Hepatocyte (in vitro differentiated cells): ENCODE results near the gene PLLP. TPM values are rescaled to one million over a fixed set of nuclear protein-coding genes. Genes with fewer than 3 reads are reported as not detected.
"Not testable (repeated sequence)": the region's sequence is repeated elsewhere in the genome, so short reads cannot be mapped to it uniquely, and the experiment has no call there.

Experiments used
- DNase-seq: peaks from one replicate; pipeline ENCODE4 v3.0.0-alpha.2; 2016; ENCODE audit warnings: low spot score
- H2AFZ ChIP-seq: fragments of 200-600 bp; sonication (generic); 2 replicates; pipeline ENCODE4 v1.6.0; 2016; ENCODE audit warnings: antibody characterized with exemption, mild to moderate bottlenecking
- H3K27ac ChIP-seq: fragments of 200-600 bp; sonication (generic); 2 replicates; pipeline ENCODE4 v1.5.1; 2016; ENCODE audit warnings: mild to moderate bottlenecking
- H3K27me3 ChIP-seq: fragments of 200-600 bp; sonication (generic); 2 replicates; pipeline ENCODE4 v1.6.1; 2016
- H3K36me3 ChIP-seq: fragments of 200-600 bp; sonication (generic); replicated peaks from 2 replicates; pipeline ENCODE4 v1.5.1; 2016; ENCODE audit warnings: low read depth; ENCODE audit not compliant: insufficient read depth
- H3K4me1 ChIP-seq: fragments of 200-600 bp; sonication (generic); 2 replicates; pipeline ENCODE4 v1.5.1; 2016; ENCODE audit warnings: mild to moderate bottlenecking, moderate library complexity; ENCODE audit not compliant: insufficient read depth
- H3K4me2 ChIP-seq: fragments of 200-600 bp; sonication (generic); 2 replicates; pipeline ENCODE4 v1.6.0; 2016
- H3K4me3 ChIP-seq: fragments of 200-600 bp; sonication (generic); 2 replicates; pipeline ENCODE4 v1.5.1; 2016; ENCODE audit warnings: mild to moderate bottlenecking
- H3K79me2 ChIP-seq: fragments of 200-600 bp; sonication (generic); 2 replicates; pipeline ENCODE4 v1.6.0; 2017; ENCODE audit warnings: mild to moderate bottlenecking
- H3K9me2 ChIP-seq: fragments of 200-600 bp; sonication (generic); replicated peaks from 2 replicates; pipeline ENCODE4 v1.6.0; 2017; ENCODE audit warnings: mild to moderate bottlenecking; ENCODE audit not compliant: insufficient read depth
- H3K9me3 ChIP-seq: fragments of 200-600 bp; sonication (generic); 2 replicates; pipeline ENCODE4 v1.5.1; 2016; ENCODE audit warnings: low read depth, mild to moderate bottlenecking
- H4K20me1 ChIP-seq: fragments of 200-600 bp; sonication (generic); 2 replicates; pipeline ENCODE4 v1.6.0; 2016; ENCODE audit warnings: mild to moderate bottlenecking; ENCODE audit not compliant: insufficient read depth, poor library complexity, severe bottlenecking
- EZH2 ChIP-seq: fragments of 200-600 bp; sonication (generic); IDR thresholded peaks from 2 replicates; pipeline ENCODE4 v1.6.1; 2016; ENCODE audit warnings: antibody characterized with exemption, mild to moderate bottlenecking, borderline replicate concordance
- EZH2phosphoT487 ChIP-seq: fragments of 200-600 bp; sonication (generic); IDR thresholded peaks from one replicate; pipeline ENCODE4 v1.6.1; 2018; ENCODE audit warnings: antibody characterized with exemption, mild to moderate bottlenecking, low read depth, moderate library complexity; ENCODE audit not compliant: unreplicated experiment, severe bottlenecking
- WGBS: methylation state at CpG from one replicate; pipeline ENCODE4 v1.1.6; 2016; ENCODE audit warnings: low lambda C conversion rate; ENCODE audit errors: missing lambda C conversion rate; 5-methylcytosine and 5-hydroxymethylcytosine counted together
- polyA plus RNA-seq: library from polyadenylated mRNA; unstranded; fragments of >200 nt; fragmentation: Nextera tagmentation; extraction: Ambion mirVana; gene quantifications from 2 replicates; pipeline ENCODE4 v1.2.1, GENCODE V29; 2016
- total RNA-seq: library from RNA; depleted of rRNA; stranded (reverse); fragments of >200 nt; gene quantifications from 2 replicates; pipeline ENCODE4 v1.2.3, GENCODE V29; 2014
- TF ChIP-seq, protein P1 (sequence below): fragments of 200-600 bp; sonication (generic); IDR thresholded peaks from 2 replicates; pipeline ENCODE4 v1.5.1; 2016; ENCODE audit warnings: antibody characterized with exemption, mild to moderate bottlenecking; ENCODE audit not compliant: poor library complexity

Gene PLLP
- total and polyA plus RNA-seq, 2 experiments from 2014 or later, result 38.7 to 42.3 TPM

GRCh38 chr16:57271063-57271345 is 13.5 kb downstream of the PLLP start:
- Histone ChIP-seq H3K4me1 (peaks cover 43% of the 10 kb centered on the region), H3K79me2 (peaks cover 52% of the 10 kb centered on the region), H4K20me1 (no peaks in the 10 kb centered on the region), H3K9me2 (no peaks in the 10 kb centered on the region), H2AFZ (no peak overlapping the region), H3K4me3 (no peak overlapping the region), H3K9me3 (no peaks in the 10 kb centered on the region), H3K27me3 (no peaks in the 10 kb centered on the region), H3K36me3 (no peaks in the 10 kb centered on the region), H3K27ac (no peak overlapping the region), H3K4me2 (no peak overlapping the region)
- no peak for DNase-seq
- WGBS, result 97% methylated on average over 7 of the region's 7 CpGs
- TF ChIP-seq, protein P1, sequence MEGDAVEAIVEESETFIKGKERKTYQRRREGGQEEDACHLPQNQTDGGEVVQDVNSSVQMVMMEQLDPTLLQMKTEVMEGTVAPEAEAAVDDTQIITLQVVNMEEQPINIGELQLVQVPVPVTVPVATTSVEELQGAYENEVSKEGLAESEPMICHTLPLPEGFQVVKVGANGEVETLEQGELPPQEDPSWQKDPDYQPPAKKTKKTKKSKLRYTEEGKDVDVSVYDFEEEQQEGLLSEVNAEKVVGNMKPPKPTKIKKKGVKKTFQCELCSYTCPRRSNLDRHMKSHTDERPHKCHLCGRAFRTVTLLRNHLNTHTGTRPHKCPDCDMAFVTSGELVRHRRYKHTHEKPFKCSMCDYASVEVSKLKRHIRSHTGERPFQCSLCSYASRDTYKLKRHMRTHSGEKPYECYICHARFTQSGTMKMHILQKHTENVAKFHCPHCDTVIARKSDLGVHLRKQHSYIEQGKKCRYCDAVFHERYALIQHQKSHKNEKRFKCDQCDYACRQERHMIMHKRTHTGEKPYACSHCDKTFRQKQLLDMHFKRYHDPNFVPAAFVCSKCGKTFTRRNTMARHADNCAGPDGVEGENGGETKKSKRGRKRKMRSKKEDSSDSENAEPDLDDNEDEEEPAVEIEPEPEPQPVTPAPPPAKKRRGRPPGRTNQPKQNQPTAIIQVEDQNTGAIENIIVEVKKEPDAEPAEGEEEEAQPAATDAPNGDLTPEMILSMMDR, result no peak
- TF ChIP-seq EZH2 (no peak), EZH2phosphoT487 (no peak)

GRCh38 chr16:57270221-57271062 is 14.0 kb downstream of the PLLP start:
- WGBS, result 84% methylated on average over 22 of the region's 25 CpGs
- Histone ChIP-seq H3K27ac (peak overlapping the region; percentile 99), H4K20me1 (no peaks in the 10 kb centered on the region), H3K4me1 (peaks cover 48% of the 10 kb centered on the region), H3K27me3 (no peaks in the 10 kb centered on the region), H2AFZ (no peak overlapping the region), H3K4me2 (no peak overlapping the region), H3K79me2 (peaks cover 50% of the 10 kb centered on the region), H3K4me3 (no peak overlapping the region), H3K36me3 (no peaks in the 10 kb centered on the region), H3K9me3 (no peaks in the 10 kb centered on the region), H3K9me2 (no peaks in the 10 kb centered on the region)
- no peak for DNase-seq
- no peak for TF ChIP-seq EZH2

GRCh38 chr16:57268804-57269800 is 15.4 kb downstream of the PLLP start:
- H3K27ac ChIP-seq, result peak overlapping the region; percentile 99
- peaks cover 52% of the 10 kb centered on the region for H3K79me2 ChIP-seq
- no peak overlapping the region for H2AFZ ChIP-seq
- TF ChIP-seq EZH2phosphoT487 (no peak), EZH2 (no peak)
- no peaks in the 10 kb centered on the region for H4K20me1 ChIP-seq
- no peaks in the 10 kb centered on the region for H3K27me3 ChIP-seq
- H3K9me3 ChIP-seq, result no peaks in the 10 kb centered on the region
- H3K36me3 ChIP-seq, result no peaks in the 10 kb centered on the region
- DNase-seq, result peak; percentile 90
- peaks cover 52% of the 10 kb centered on the region for H3K4me1 ChIP-seq
- 53% methylated on average over 14 of the region's 14 CpGs for WGBS
- H3K4me2 ChIP-seq, result peak overlapping the region; percentile 37
- no peaks in the 10 kb centered on the region for H3K9me2 ChIP-seq
- no peak overlapping the region for H3K4me3 ChIP-seq

DNA sequence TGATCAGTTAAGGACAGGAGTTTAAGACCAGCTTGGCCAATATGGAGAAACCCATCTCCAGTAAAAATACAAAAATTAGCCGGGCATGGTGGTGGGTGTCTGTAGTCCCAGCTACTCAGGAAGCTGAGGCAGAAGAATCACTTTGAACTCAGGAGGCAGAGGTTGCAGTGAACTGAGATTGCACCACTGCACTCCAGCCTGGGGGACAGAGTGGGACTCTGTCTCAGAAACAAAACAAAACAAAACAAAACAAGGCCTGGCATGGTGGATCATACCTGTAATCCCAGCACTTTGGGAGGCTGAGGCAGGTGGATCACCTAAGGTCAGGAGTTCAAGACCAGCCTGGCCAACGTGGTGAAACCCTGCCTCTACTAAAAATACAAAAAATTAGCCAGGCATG is 17.1 kb downstream of the PLLP start:
- not testable (repeated sequence) for H3K4me2 ChIP-seq, H3K9me3 ChIP-seq, H4K20me1 ChIP-seq, H3K36me3 ChIP-seq, H2AFZ ChIP-seq, H3K9me2 ChIP-seq, DNase-seq, H3K4me3 ChIP-seq, H3K27me3 ChIP-seq
- peaks cover 38% of the 10 kb centered on the region for H3K79me2 ChIP-seq
- H3K4me1 ChIP-seq, result peaks cover 42% of the 10 kb centered on the region
- WGBS, result 88% methylated on average over 2 of the region's 2 CpGs
- peak overlapping the region; percentile 99 for H3K27ac ChIP-seq
